H1 (cell line): ENCODE measurements around the gene KIAA1755. TPM values are rescaled to one million over a fixed set of nuclear protein-coding genes. Genes with fewer than 3 reads are reported as not detected.

Experiments
- CTCF ChIA-PET: fragments of 300-600 bp; sonication (Branson Sonifier 250); formaldehyde crosslinking; loops from one replicate; lab custom pipeline; 2021; ENCODE audit not compliant: partially characterized antibody; lab: Charles Lee
- POLR2A ChIA-PET: fragments of 300-600 bp; sonication (Branson Sonifier 250); formaldehyde crosslinking; loops from one replicate; lab custom pipeline; 2021; ENCODE audit warnings: inconsistent platforms; ENCODE audit not compliant: partially characterized antibody; lab: Charles Lee
- DNase-seq, 2 experiments: peaks; one replicate each; pipeline versions ENCODE4 v3.0.0 to v3.0.0-alpha.2; 2010 to 2022; ENCODE audit warnings: low spot score in 2 of 2, low read depth in 1 of 2, mixed read lengths in 1 of 2
- FAIRE-seq: peaks from 2 replicates; lab custom pipeline; 2011; peaks lifted over from hg19 to GRCh38; lab: Jason Lieb, UNC
- H2AFZ ChIP-seq: 2 replicates; pipeline ENCODE4 v1.8.1; 2012; ENCODE audit warnings: low read length, inconsistent platforms
- H2AK5ac ChIP-seq: 2 replicates; pipeline ENCODE4 v1.6.1; 2013; ENCODE audit warnings: low read depth, low read length
- H2BK120ac ChIP-seq: replicated peaks from 2 replicates; pipeline ENCODE3; 2013; ENCODE audit warnings: low read depth, low read length, inconsistent platforms
- H2BK12ac ChIP-seq: 2 replicates; pipeline ENCODE4 v1.6.1; 2013; ENCODE audit warnings: low read depth, low read length
- H2BK15ac ChIP-seq: 2 replicates; pipeline ENCODE4 v1.6.1; 2013; ENCODE audit warnings: low read length
- H2BK20ac ChIP-seq: 2 replicates; pipeline ENCODE4 v1.6.1; 2013; ENCODE audit warnings: low read length
- H2BK5ac ChIP-seq: 2 replicates; pipeline ENCODE4 v1.6.1; 2013; ENCODE audit warnings: low read depth, low read length
- H3K14ac ChIP-seq: 2 replicates; pipeline ENCODE4 v1.6.1; 2013; ENCODE audit warnings: inconsistent platforms; ENCODE audit not compliant: insufficient read length
- H3K18ac ChIP-seq: 2 replicates; pipeline ENCODE4 v1.6.1; 2013; ENCODE audit warnings: low read length; ENCODE audit errors: extremely low read depth
- H3K23ac ChIP-seq: 2 replicates; pipeline ENCODE4 v1.6.1; 2013; ENCODE audit warnings: inconsistent platforms; ENCODE audit not compliant: insufficient read length
- H3K23me2 ChIP-seq: 2 replicates; pipeline ENCODE4 v1.6.1; 2013; ENCODE audit warnings: low read depth, low read length
- H3K27ac ChIP-seq: 2 replicates; pipeline ENCODE4 v1.6.1; 2011; ENCODE audit warnings: low read depth, low read length, inconsistent platforms
- H3K27me3 ChIP-seq, 4 experiments: replicated peaks in 1 of 4; 1 replicate in 1 of 4; 2 replicates in 3 of 4; pipeline versions ENCODE4 v1.6.1 to v1.8.1; 2011 to 2013; ENCODE audit warnings: low read length in 3 of 4, mild to moderate bottlenecking in 3 of 4, inconsistent platforms in 2 of 4, mixed read lengths in 2 of 4, moderate library complexity in 1 of 4; ENCODE audit not compliant: control insufficient read depth in 3 of 4, insufficient read depth in 3 of 4; ENCODE audit errors: extremely low read depth in 1 of 4
- H3K36me3 ChIP-seq, 4 experiments: 2 replicates each; pipeline versions ENCODE4 v1.6.1 to v1.8.1; 2011 to 2013; ENCODE audit warnings: mild to moderate bottlenecking in 4 of 4, low read length in 3 of 4, moderate library complexity in 2 of 4, control low read depth in 1 of 4, inconsistent platforms in 1 of 4; ENCODE audit not compliant: insufficient read depth in 4 of 4, control insufficient read depth in 2 of 4
- H3K4ac ChIP-seq: replicated peaks from 2 replicates; pipeline ENCODE3; 2013; ENCODE audit warnings: low read length, low read depth, mixed read lengths, inconsistent platforms; ENCODE audit not compliant: insufficient read length
- H3K4me1 ChIP-seq, 4 experiments: replicated peaks in 1 of 4; 1 replicate in 1 of 4; 2 replicates in 3 of 4; pipeline versions ENCODE4 v1.6.1 to v1.8.1; 2011 to 2013; ENCODE audit warnings: low read length in 3 of 4, inconsistent platforms in 2 of 4, mixed read lengths in 1 of 4; ENCODE audit not compliant: insufficient read depth in 4 of 4, control insufficient read depth in 3 of 4
- H3K4me2 ChIP-seq, 2 experiments: 2 replicates each; pipeline versions ENCODE4 v1.6.1 to v1.8.1; 2011 to 2013; ENCODE audit warnings: low read depth in 2 of 2, low read length in 2 of 2, control low read depth in 1 of 2, inconsistent platforms in 1 of 2, mild to moderate bottlenecking in 1 of 2; ENCODE audit not compliant: insufficient read depth in 1 of 2
- H3K4me3 ChIP-seq, 4 experiments: fragments of 200-600, 300-600 bp in 1 of 4; sonication (generic), shearing (Covaris generic), sonication (Bioruptor Twin) in 1 of 4; 2 replicates each; pipeline versions ENCODE4 v1.5.1 to v1.8.1; 2011 to 2016; ENCODE audit warnings: low read length in 4 of 4, low read depth in 3 of 4, control low read depth in 2 of 4, inconsistent platforms in 2 of 4, mild to moderate bottlenecking in 2 of 4, mixed read lengths in 1 of 4, moderate library complexity in 1 of 4; ENCODE audit not compliant: insufficient read depth in 2 of 4; ENCODE audit errors: extremely low read depth in 1 of 4
- H3K56ac ChIP-seq: replicated peaks from 2 replicates; pipeline ENCODE3; 2013; ENCODE audit warnings: low read depth, mild to moderate bottlenecking, mixed read lengths, low read length, inconsistent platforms; ENCODE audit not compliant: insufficient read length
- H3K79me1 ChIP-seq: 2 replicates; pipeline ENCODE4 v1.6.1; 2013; ENCODE audit warnings: low read depth, low read length, control low read depth
- H3K79me2 ChIP-seq, 2 experiments: 2 replicates each; pipeline versions ENCODE4 v1.6.1 to v1.8.1; 2012 to 2013; ENCODE audit warnings: low read length in 2 of 2, mild to moderate bottlenecking in 2 of 2, inconsistent platforms in 1 of 2; ENCODE audit not compliant: insufficient read depth in 2 of 2, control insufficient read depth in 1 of 2
- H3K9ac ChIP-seq, 4 experiments: replicated peaks in 1 of 4; 1 replicate in 1 of 4; 2 replicates in 3 of 4; pipeline versions ENCODE4 v1.6.1 to v1.8.1; 2011 to 2013; ENCODE audit warnings: low read depth in 3 of 4, low read length in 3 of 4, control low read depth in 2 of 4, mild to moderate bottlenecking in 2 of 4, moderate library complexity in 2 of 4, inconsistent platforms in 1 of 4; ENCODE audit errors: extremely low read depth in 1 of 4
- H3K9me3 ChIP-seq, 2 experiments: 2 replicates each; pipeline versions ENCODE4 v1.6.1 to v1.8.1; 2012 to 2013; ENCODE audit warnings: mild to moderate bottlenecking in 2 of 2, moderate library complexity in 2 of 2, control low read depth in 1 of 2, inconsistent platforms in 1 of 2, low read depth in 1 of 2, low read length in 1 of 2, mixed read lengths in 1 of 2; ENCODE audit not compliant: insufficient read depth in 2 of 2
- H4K20me1 ChIP-seq, 2 experiments: replicated peaks in 1 of 2; 2 replicates each; pipeline versions ENCODE3 to v1.8.1; 2011 to 2013; ENCODE audit warnings: inconsistent platforms in 2 of 2, low read length in 2 of 2, mild to moderate bottlenecking in 1 of 2; ENCODE audit not compliant: insufficient read depth in 2 of 2, control insufficient read depth in 1 of 2
- H4K5ac ChIP-seq: 2 replicates; pipeline ENCODE4 v1.6.1; 2013; ENCODE audit warnings: low read length, low read depth, mixed read lengths, inconsistent platforms; ENCODE audit not compliant: insufficient read length
- H4K8ac ChIP-seq: 2 replicates; pipeline ENCODE4 v1.8.0; 2013; ENCODE audit warnings: mild to moderate bottlenecking, moderate library complexity, low read length, inconsistent platforms; ENCODE audit not compliant: insufficient read depth; ENCODE audit errors: extremely low read depth
- H4K91ac ChIP-seq: replicated peaks from 2 replicates; pipeline ENCODE3; 2013; ENCODE audit warnings: low read length, mixed read lengths, inconsistent platforms; ENCODE audit not compliant: insufficient read length
- ATF2 ChIP-seq: IDR thresholded peaks from 2 replicates; pipeline ENCODE4 v1.6.1; 2012; ENCODE audit warnings: low read length, inconsistent platforms
- BCL11A ChIP-seq, 2 experiments: IDR thresholded peaks; one replicate each; pipeline ENCODE4 v1.6.1; 2011; ENCODE audit warnings: low read depth in 2 of 2, low read length in 2 of 2, mild to moderate bottlenecking in 2 of 2
- BRCA1 ChIP-seq: IDR thresholded peaks from 2 replicates; pipeline ENCODE4 v1.6.1; 2012; ENCODE audit warnings: low read depth, low read length, improper control_type of control experiment
- CBX8 ChIP-seq: fragments of 300-800, 300-1000 bp; sonication (generic); IDR thresholded peaks from 2 replicates; pipeline ENCODE4 v1.7.1; 2016; ENCODE audit warnings: low read depth, low read length, borderline replicate concordance
- CTCF ChIP-seq, 3 experiments: IDR thresholded peaks; 1 replicate in 2 of 3; 2 replicates in 1 of 3; pipeline versions ENCODE4 v1.5.1 to v1.6.1; 2011; ENCODE audit warnings: low read length in 3 of 3, mild to moderate bottlenecking in 3 of 3, inconsistent platforms in 2 of 3, low read depth in 1 of 3, moderate library complexity in 1 of 3; ENCODE audit not compliant: insufficient read depth in 1 of 3; ENCODE audit errors: control extremely low read depth in 1 of 3
- EZH2 ChIP-seq: fragments of 200-600 bp; sonication (generic); IDR thresholded peaks from 2 replicates; pipeline ENCODE4 v1.7.1; 2012; ENCODE audit warnings: low read depth, mild to moderate bottlenecking, moderate library complexity, low read length, inconsistent platforms; ENCODE audit not compliant: severe bottlenecking
- PHF8 ChIP-seq: fragments of 200-600 bp; sonication (generic); conservative IDR thresholded peaks from 2 replicates; pipeline ENCODE4 v1.7.1; 2012; ENCODE audit warnings: low read depth, mild to moderate bottlenecking, inconsistent platforms, low read length, moderate library complexity
- SAP30 ChIP-seq: fragments of 300-600 bp; sonication (generic); IDR thresholded peaks from 2 replicates; pipeline ENCODE4 v1.7.1; 2012; ENCODE audit warnings: low read length, moderate library complexity, mild to moderate bottlenecking, inconsistent platforms; ENCODE audit not compliant: insufficient read depth, insufficient replicate concordance
- SIX5 ChIP-seq: IDR thresholded peaks from 2 replicates; pipeline ENCODE4 v1.6.1; 2011; ENCODE audit warnings: mild to moderate bottlenecking, low read depth, low read length
- TBP ChIP-seq: IDR thresholded peaks from 2 replicates; pipeline ENCODE4 v1.6.1; 2011; ENCODE audit warnings: low read depth, low read length, improper control_type of control experiment
- WGBS, 2 experiments: shearing (Covaris generic) in 1 of 2; methylation state at CpG; one replicate each; pipeline versions ENCODE4 v1.1.6 to v1.1.7; 2013 to 2015; ENCODE audit warnings: low lambda C conversion rate in 2 of 2, mixed read lengths in 2 of 2, inconsistent platforms in 1 of 2, low coverage in 1 of 2, missing lambda C conversion rate in 1 of 2; ENCODE audit not compliant: insufficient replicate concordance in 2 of 2, insufficient coverage in 1 of 2, insufficient read length in 1 of 2; ENCODE audit errors: extremely low coverage in 1 of 2, missing lambda C conversion rate in 1 of 2; 5-methylcytosine and 5-hydroxymethylcytosine counted together
- polyA plus RNA-seq, 7 experiments: library from polyadenylated mRNA; depleted of rRNA in 3 of 7; stranded (reverse) in 5 of 7; unstranded in 2 of 7; fragments of >200 nt in 5 of 7; fragments of 200-250 nt in 2 of 7; gene quantifications; 1 replicate in 5 of 7; 2 replicates in 1 of 7; 4 replicates in 1 of 7; pipeline versions ENCODE4 v1.2.1 to v1.2.3, GENCODE V29; 2011 to 2013; ENCODE audit warnings: missing spikeins in 2 of 7, mixed read lengths in 2 of 7
- total RNA-seq: library from RNA; stranded (reverse); fragmentation: NEBNext Ultra II Directional; extraction: Animal tissue kit (Norgen Biotek cat#: 25700); gene quantifications from 2 replicates; pipeline ENCODE4 v1.2.1, GENCODE V29; 2021

KIAA1755 gene
- total and polyA plus RNA-seq, 2 of the 8 experiments (the other 6 are each of a cell fraction or from before 2014, with no cell fraction given): 0.23 TPM; not detected in 1

DNA sequence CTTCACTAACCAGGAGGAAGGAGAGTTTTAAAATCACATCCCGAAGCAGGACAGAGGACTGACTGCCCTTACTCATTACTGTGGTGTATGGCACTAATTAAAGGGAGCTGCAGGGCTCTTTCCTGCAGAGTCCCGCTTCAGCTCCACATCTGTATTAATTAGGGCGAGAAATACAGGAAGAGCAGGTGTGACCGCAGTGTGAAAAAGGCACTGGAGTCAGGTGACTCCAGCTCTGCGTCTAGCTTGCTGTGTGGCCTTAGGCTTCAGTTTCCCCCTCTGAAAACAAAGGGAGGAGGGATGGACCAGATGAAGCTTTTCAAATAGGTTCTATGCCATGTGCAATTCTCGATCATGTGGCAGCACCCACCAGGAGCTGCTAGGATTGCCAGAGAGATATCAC, 34.0 kb downstream of the KIAA1755 start:
- Histone ChIP-seq H2BK12ac (no peak overlapping the region), H3K56ac (no peak overlapping the region), H4K8ac (no peak overlapping the region), H3K4me3 (no peak overlapping the region), H4K91ac (no peak overlapping the region), H2BK120ac (no peak overlapping the region), H2BK20ac (no peak overlapping the region), H3K4ac (no peak overlapping the region), H3K23me2 (no peaks in the 10 kb centered on the region), H3K9ac (no peak overlapping the region), H2BK15ac (no peak overlapping the region), H3K14ac (no peak overlapping the region), H3K4me1 (no peaks in the 10 kb centered on the region), H3K79me2 (no peaks in the 10 kb centered on the region), H3K4me2 (no peak overlapping the region), H4K5ac (no peak overlapping the region), H3K79me1 (no peaks in the 10 kb centered on the region), H3K36me3 (no peaks in the 10 kb centered on the region), H2AFZ (no peak overlapping the region), H4K20me1 (no peaks in the 10 kb centered on the region), H3K23ac (no peak overlapping the region), H2BK5ac (no peak overlapping the region), H3K27ac (no peak overlapping the region), H3K18ac (no peak overlapping the region), H3K9me3 (no peaks in the 10 kb centered on the region), H2AK5ac (no peak overlapping the region), H3K27me3 (no peaks in the 10 kb centered on the region)
- ChIA-PET POLR2A (no interaction called here), CTCF (interaction anchor here (0.7 to 17.3 kb wide), 14 partner anchors 10 to 343 kb away, joined by 3 to 198 read pairs (median 10); no protein-coding TSS in a partner anchor)
- no peak for FAIRE-seq
- DNase-seq: no peak
- WGBS, 2 experiments: 82% methylated on average over 6 of the region's 6 CpGs; no CpG with 5 or more reads in 1 of the 2 experiments
- TF ChIP-seq PHF8 (no peak), SIX5 (no peak), BCL11A (IDR thresholded peaks at IDR 0.05; ENCODE audit: low read depth in 2 of 2, low read length in 2 of 2) (no peak), ATF2 (no peak), SAP30 (no peak), TBP (no peak), BRCA1 (no peak), CTCF (IDR thresholded peaks at IDR 0.05; ENCODE audit: control extremely low read depth in 1 of 3, insufficient read depth in 1 of 3, low read depth in 1 of 3, low read length in 3 of 3) (no peak), EZH2 (no peak), CBX8 (no peak)
